CD4-positive, alpha-beta memory T cell (primary cell): ENCODE results near the gene CRBN. TPM values are rescaled to one million over a fixed set of nuclear protein-coding genes. Genes with fewer than 3 reads are reported as not detected.

ENCODE experiments used
- CTCF ChIA-PET: fragments of 350-600 bp; sonication (Branson Sonifier 250); formaldehyde crosslinking; loops from one replicate; lab custom pipeline; 2021; ENCODE audit warnings: inconsistent platforms; ENCODE audit not compliant: partially characterized antibody; lab: Charles Lee
- POLR2A ChIA-PET: fragments of 350-600 bp; sonication (Branson Sonifier 250); formaldehyde crosslinking; loops from one replicate; lab custom pipeline; 2021; ENCODE audit not compliant: partially characterized antibody; lab: Charles Lee
- DNase-seq, 5 donors: peaks; one replicate each; pipeline versions ENCODE4 v3.0.0 to v3.0.0-alpha.2; 2020 to 2022; ENCODE audit warnings: mixed read lengths in 1 of 5
- H3K27ac ChIP-seq: one replicate; pipeline ENCODE4 v1.7.0; 2013; ENCODE audit warnings: low read depth, low read length
- H3K27me3 ChIP-seq: 2 replicates; pipeline ENCODE4 v1.7.0; 2013; ENCODE audit warnings: mild to moderate bottlenecking, low read length, moderate library complexity; ENCODE audit not compliant: insufficient read depth
- H3K36me3 ChIP-seq: 2 replicates; pipeline ENCODE4 v1.7.0; 2013; ENCODE audit warnings: mild to moderate bottlenecking, low read length, moderate library complexity; ENCODE audit not compliant: insufficient read depth
- H3K4me1 ChIP-seq: 2 replicates; pipeline ENCODE4 v1.7.0; 2013; ENCODE audit warnings: mild to moderate bottlenecking, low read length, moderate library complexity; ENCODE audit not compliant: insufficient read depth
- H3K4me3 ChIP-seq, 2 donors: one replicate each; pipeline ENCODE4 v1.7.0; 2013; ENCODE audit warnings: low read length in 2 of 2, mild to moderate bottlenecking in 1 of 2
- H3K9me3 ChIP-seq, 2 donors: one replicate each; pipeline ENCODE4 v1.7.0; 2013; ENCODE audit warnings: low read length in 2 of 2, control low read depth in 1 of 2; ENCODE audit not compliant: control insufficient read depth in 1 of 2
- H3K27ac Mint-ChIP-seq, 7 donors: one replicate each; pipeline ENCODE4 v1.8.0; 2020 to 2021; ENCODE audit warnings: mixed read lengths in 7 of 7, mild to moderate bottlenecking in 6 of 7, inconsistent platforms in 3 of 7, moderate library complexity in 3 of 7
- H3K27me3 Mint-ChIP-seq, 2 donors: one replicate each; pipeline ENCODE4 v1.8.0; 2020 to 2021; ENCODE audit warnings: mixed read lengths in 2 of 2
- H3K36me3 Mint-ChIP-seq, 2 donors: one replicate each; pipeline ENCODE4 v1.8.0; 2020 to 2021; ENCODE audit warnings: mixed read lengths in 2 of 2, inconsistent platforms in 1 of 2, mild to moderate bottlenecking in 1 of 2
- H3K4me1 Mint-ChIP-seq, 4 donors: one replicate each; pipeline ENCODE4 v1.8.0; 2020 to 2021; ENCODE audit warnings: mixed read lengths in 4 of 4, mild to moderate bottlenecking in 1 of 4
- H3K4me3 Mint-ChIP-seq, 8 donors: one replicate each; pipeline ENCODE4 v1.8.0; 2020 to 2021; ENCODE audit warnings: mixed read lengths in 8 of 8, mild to moderate bottlenecking in 7 of 8, moderate library complexity in 6 of 8, inconsistent platforms in 3 of 8
- H3K9me3 Mint-ChIP-seq, 8 donors: one replicate each; pipeline ENCODE4 v1.8.0; 2020 to 2021; ENCODE audit warnings: mixed read lengths in 8 of 8, mild to moderate bottlenecking in 5 of 8, inconsistent platforms in 3 of 8, moderate library complexity in 1 of 8
- intact Hi-C: fragments of 100-400 bp; cut with micrococcal nuclease; formaldehyde crosslinking; loops from one replicate; pipeline ENCODE4 v1.15.1; 2023
- polyA plus RNA-seq, 2 donors: library from polyadenylated mRNA; unstranded; fragments of 300-500 nt; fragmentation: Illumina TruSeq; gene quantifications; one replicate each; pipeline ENCODE4 v1.2.3, GENCODE V29; 2021
- total RNA-seq, 2 experiments: library from RNA; stranded (reverse); gene quantifications; one replicate each; pipeline ENCODE4 v1.2.3, GENCODE V29; 2021

CRBN gene
- 100 to 1,000 TPM; 150 to 162 TPM for total RNA-seq
- 100 to 1,000 TPM; 194 to 235 TPM for polyA plus RNA-seq

- H3K27ac Mint-ChIP-seq: peak within 1 kb of the TSS; percentile 86 to 97 (median 95)
- H3K27me3 Mint-ChIP-seq: no peaks in the 10 kb centered on the region
- H3K27me3 ChIP-seq: no peaks in the 10 kb centered on the region
- H3K9me3 Mint-ChIP-seq: no peaks in the 10 kb centered on the region
- H3K4me1 ChIP-seq: peaks cover 50% of the 10 kb centered on the region
- peaks cover 35 to 45% (median 40%) of the 10 kb centered on the region in 4 donors for H3K4me1 Mint-ChIP-seq
- H3K4me3 Mint-ChIP-seq: peak within 1 kb of the TSS; percentile 89 to 98 (median 93)
- intact Hi-C loops: loop anchor here (1.0 to 2.0 kb wide), 4 partner anchors 13 to 1313 kb away; partner anchors contain the start of gene TRNT1
- H3K36me3 Mint-ChIP-seq: peaks cover 27 to 35% of the 10 kb centered on the region in 2 donors
- POLR2A ChIA-PET: interaction anchor here (0.7 to 2.1 kb wide), 10 partner anchors 9 to 1103 kb away, joined by 3 to 17 read pairs (median 4); partner anchors contain the start of gene TRNT1
- H3K9me3 ChIP-seq: no peaks in the 10 kb centered on the region
- peak; percentile 87 to 91 (median 89) for DNase-seq
- peaks cover 3% of the 10 kb centered on the region for H3K36me3 ChIP-seq
- CTCF ChIA-PET: interaction anchor here (0.7 to 1.1 kb wide), 17 partner anchors 8 to 1127 kb away, joined by 3 to 10 read pairs (median 3); no protein-coding TSS in a partner anchor
- peak within 1 kb of the TSS; percentile 74 to 97 for H3K4me3 ChIP-seq
- peak within 1 kb of the TSS; percentile 93 for H3K27ac ChIP-seq
Observed at GRCh38 chr3:3179407-3180094, at the start of gene CRBN. Gene CRBN, minus strand, starts transcription at chr3:3179691. Its CDS starts 4 bp downstream, at chr3:3179687.

DNA sequence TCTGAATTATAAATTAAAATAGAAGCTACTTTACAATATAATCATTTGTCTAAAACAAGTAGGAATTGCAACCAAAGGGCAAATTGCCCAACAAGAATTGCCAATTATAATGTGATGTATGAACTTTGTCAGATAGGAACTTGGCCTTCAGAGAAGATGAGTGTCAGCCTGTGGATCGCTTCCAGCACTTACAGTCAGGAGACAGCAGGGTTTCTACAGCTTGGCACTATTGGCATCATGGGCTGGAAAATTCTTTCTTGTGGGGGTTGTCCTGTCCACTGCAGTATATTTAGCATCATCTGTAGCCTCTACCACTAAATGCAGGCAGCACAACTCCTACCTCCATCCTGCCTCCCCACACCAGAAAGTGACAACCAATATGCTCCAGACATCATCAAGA is 48.1 kb upstream of the CRBN start:
- no peaks in the 10 kb centered on the region for H3K4me1 ChIP-seq
- POLR2A ChIA-PET: no interaction called here
- DNase-seq: no peak
- Mint-ChIP-seq H3K9me3 (peaks cover 2 to 17% (median 13%) of the 10 kb centered on the region in 8 donors), H3K27ac (no peak overlapping the region), H3K4me3 (no peak overlapping the region), H3K36me3 (peaks cover 0 to 2% of the 10 kb centered on the region in 2 donors), H3K27me3 (peaks cover 0 to 2% of the 10 kb centered on the region in 2 donors), H3K4me1 (no peaks in the 10 kb centered on the region)
- intact Hi-C loops: no loop called here
- H3K36me3 ChIP-seq: no peaks in the 10 kb centered on the region
- H3K9me3 ChIP-seq: no peaks in the 10 kb centered on the region
- no peak overlapping the region for H3K4me3 ChIP-seq
- H3K27me3 ChIP-seq: no peaks in the 10 kb centered on the region
- no peak overlapping the region for H3K27ac ChIP-seq
- CTCF ChIA-PET: interaction anchor here (0.9 to 1.1 kb wide), 2 partner anchors 27 to 55 kb away, joined by 3 read pairs; no protein-coding TSS in a partner anchor

DNA sequence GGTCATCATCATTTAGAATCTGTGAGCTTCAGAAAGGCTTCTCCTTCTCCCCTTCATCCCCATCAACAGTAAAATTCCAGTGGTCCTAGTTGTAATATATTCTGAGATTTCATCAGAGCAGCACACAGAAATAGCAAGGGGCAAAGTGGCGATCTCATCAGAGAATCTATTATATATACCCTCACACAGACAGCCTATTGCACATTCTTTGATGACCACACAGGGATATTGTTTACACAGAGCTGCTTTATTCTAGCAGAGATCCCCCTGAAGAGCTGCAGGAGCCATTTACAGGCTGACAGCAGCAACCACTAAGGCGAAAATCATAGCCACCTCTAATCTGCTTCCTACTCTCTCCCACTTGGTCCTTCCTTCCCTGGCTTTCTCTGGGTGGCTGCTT is 42.0 kb upstream of the CRBN start:
- no peaks in the 10 kb centered on the region for H3K36me3 ChIP-seq
- H3K4me3 Mint-ChIP-seq: no peak overlapping the region
- no peaks in the 10 kb centered on the region for H3K4me1 ChIP-seq
- peaks cover 0 to 5% (median 0%) of the 10 kb centered on the region in 8 donors for H3K9me3 Mint-ChIP-seq
- intact Hi-C loops: no loop called here
- H3K27me3 Mint-ChIP-seq: peaks cover 2% of the 10 kb centered on the region in 2 donors
- no peak overlapping the region for H3K4me3 ChIP-seq
- ChIA-PET POLR2A (no interaction called here), CTCF (interaction anchor here (1.0 to 1.3 kb wide), 2 partner anchors 13 to 21 kb away, joined by 3 to 4 read pairs; no protein-coding TSS in a partner anchor)
- no peak for DNase-seq
- no peak overlapping the region for H3K27ac ChIP-seq
- H3K27me3 ChIP-seq: no peaks in the 10 kb centered on the region
- no peaks in the 10 kb centered on the region for H3K36me3 Mint-ChIP-seq
- H3K4me1 Mint-ChIP-seq: no peaks in the 10 kb centered on the region
- no peaks in the 10 kb centered on the region for H3K9me3 ChIP-seq
- no peak overlapping the region for H3K27ac Mint-ChIP-seq

DNA sequence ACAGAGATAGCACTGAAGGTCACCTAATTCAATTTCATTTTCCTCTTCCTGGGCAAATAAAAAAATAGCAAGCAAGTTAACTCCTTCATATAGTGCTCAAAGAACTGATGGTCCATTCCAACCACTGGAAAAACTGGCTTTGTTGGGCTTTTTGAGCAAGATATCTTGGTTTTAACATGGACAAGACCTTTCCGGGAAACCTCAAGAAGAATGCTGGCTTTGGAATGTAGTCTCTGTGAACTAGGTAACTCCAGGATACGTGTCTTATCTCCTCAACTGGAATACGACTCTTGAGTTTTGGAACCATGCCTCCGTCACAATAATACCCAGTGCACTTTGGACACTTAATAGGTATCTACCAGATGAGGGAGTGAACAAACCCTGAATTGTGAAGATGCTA is 36.9 kb upstream of the CRBN start:
- no peak overlapping the region for H3K4me3 Mint-ChIP-seq
- no peaks in the 10 kb centered on the region for H3K27me3 ChIP-seq
- H3K4me3 ChIP-seq: no peak overlapping the region
- peaks cover 0 to 1% of the 10 kb centered on the region in 2 donors for H3K27me3 Mint-ChIP-seq
- no peaks in the 10 kb centered on the region for H3K9me3 ChIP-seq
- intact Hi-C loops: no loop called here
- CTCF ChIA-PET: no interaction called here
- POLR2A ChIA-PET: no interaction called here
- no peak for DNase-seq
- H3K4me1 Mint-ChIP-seq: no peaks in the 10 kb centered on the region
- no peaks in the 10 kb centered on the region for H3K4me1 ChIP-seq
- no peak overlapping the region for H3K27ac Mint-ChIP-seq
- no peaks in the 10 kb centered on the region for H3K9me3 Mint-ChIP-seq
- no peak overlapping the region for H3K27ac ChIP-seq
- H3K36me3 Mint-ChIP-seq: no peaks in the 10 kb centered on the region
- H3K36me3 ChIP-seq: no peaks in the 10 kb centered on the region

GRCh38 chr3:3212781-3213440 is 33.4 kb upstream of the CRBN start:
- Mint-ChIP-seq H3K27ac (no peak overlapping the region), H3K36me3 (no peaks in the 10 kb centered on the region), H3K4me1 (no peaks in the 10 kb centered on the region), H3K4me3 (no peak overlapping the region), H3K27me3 (peaks cover 0 to 4% of the 10 kb centered on the region in 2 donors), H3K9me3 (no peaks in the 10 kb centered on the region)
- CTCF ChIA-PET: interaction anchor here (3.0 to 5.0 kb wide), 2 partner anchors 12 to 13 kb away, joined by 13 to 29 read pairs; no protein-coding TSS in a partner anchor
- H3K4me3 ChIP-seq: no peak overlapping the region
- H3K27me3 ChIP-seq: no peaks in the 10 kb centered on the region
- H3K4me1 ChIP-seq: no peaks in the 10 kb centered on the region
- intact Hi-C loops: no loop called here
- no peaks in the 10 kb centered on the region for H3K9me3 ChIP-seq
- H3K36me3 ChIP-seq: no peaks in the 10 kb centered on the region
- POLR2A ChIA-PET: no interaction called here
- no peak for DNase-seq
- H3K27ac ChIP-seq: no peak overlapping the region

DNA sequence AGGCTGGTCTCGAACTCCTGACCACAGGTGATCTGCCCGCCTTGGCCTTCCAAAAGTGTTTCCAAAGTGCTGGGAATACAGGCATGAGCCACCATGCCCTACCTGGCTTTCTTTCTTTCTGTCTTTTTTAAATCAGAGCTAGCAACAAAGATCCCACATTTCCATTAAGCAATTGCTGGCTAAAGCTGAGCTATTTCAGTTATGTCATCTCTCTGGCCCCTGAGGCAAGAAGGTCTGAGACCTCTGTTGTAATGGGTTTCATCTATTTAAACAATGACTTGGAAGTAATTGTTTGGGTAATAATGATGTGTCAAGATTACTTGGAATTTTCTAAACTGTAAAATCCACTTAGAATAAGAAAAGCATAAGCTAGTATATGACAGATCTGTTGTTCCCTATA is 30.2 kb upstream of the CRBN start:
- no peaks in the 10 kb centered on the region for H3K4me1 ChIP-seq
- no peaks in the 10 kb centered on the region for H3K4me1 Mint-ChIP-seq
- H3K9me3 Mint-ChIP-seq: no peaks in the 10 kb centered on the region
- ChIA-PET CTCF (interaction anchor here (1.5 to 5.0 kb wide), 2 partner anchors 10 to 1078 kb away, joined by 3 to 29 read pairs; no protein-coding TSS in a partner anchor), POLR2A (no interaction called here)
- H3K27ac Mint-ChIP-seq: no peak overlapping the region
- H3K36me3 ChIP-seq: no peaks in the 10 kb centered on the region
- H3K36me3 Mint-ChIP-seq: no peaks in the 10 kb centered on the region
- no peak for DNase-seq
- no peaks in the 10 kb centered on the region for H3K9me3 ChIP-seq
- intact Hi-C loops: no loop called here
- no peak overlapping the region for H3K27ac ChIP-seq
- H3K27me3 ChIP-seq: no peaks in the 10 kb centered on the region
- H3K4me3 Mint-ChIP-seq: no peak overlapping the region
- H3K27me3 Mint-ChIP-seq: peaks cover 0 to 5% of the 10 kb centered on the region in 2 donors
- H3K4me3 ChIP-seq: no peak overlapping the region

- Histone ChIP-seq H3K36me3 (no peaks in the 10 kb centered on the region), H3K4me1 (no peaks in the 10 kb centered on the region), H3K4me3 (no peak overlapping the region), H3K27me3 (no peaks in the 10 kb centered on the region), H3K27ac (no peak overlapping the region), H3K9me3 (no peaks in the 10 kb centered on the region)
- peaks cover 0 to 5% of the 10 kb centered on the region in 2 donors for H3K27me3 Mint-ChIP-seq
- no peak for DNase-seq
- POLR2A ChIA-PET: interaction anchor here (0.5 kb wide), 1 partner anchor 130 kb away, joined by 5 read pairs; no protein-coding TSS in a partner anchor
- CTCF ChIA-PET: interaction anchor here (1.5 to 5.0 kb wide), 2 partner anchors 9 to 1079 kb away, joined by 3 to 29 read pairs; no protein-coding TSS in a partner anchor
- no peaks in the 10 kb centered on the region for H3K4me1 Mint-ChIP-seq
- no peak overlapping the region for H3K4me3 Mint-ChIP-seq
- intact Hi-C loops: no loop called here
- H3K9me3 Mint-ChIP-seq: no peaks in the 10 kb centered on the region
- H3K27ac Mint-ChIP-seq: no peak overlapping the region
- H3K36me3 Mint-ChIP-seq: no peaks in the 10 kb centered on the region
Observed at GRCh38 chr3:3209057-3209456, 29.6 kb upstream of the CRBN start.
